Left cardiac atrium (tissue), 4 donors: ENCODE data around the gene TTC28. TPM values are rescaled to one million over a fixed set of nuclear protein-coding genes. Genes with fewer than 3 reads are reported as not detected.
"Not testable (repeated sequence)": the region's sequence is repeated elsewhere in the genome, so short reads cannot be mapped to it uniquely, and the experiment has no call there.

Experiments
- ATAC-seq, 2 donors: fragments of 200-7000 bp; cut with Tn5 transposase; one replicate each; pipeline ENCODE4 v1.9.1; 2020; ENCODE audit warnings: mild to moderate bottlenecking in 2 of 2, moderate library complexity in 2 of 2
- DNase-seq: peaks from one replicate; pipeline ENCODE4 v3.0.0-alpha.2; 2020
- intact Hi-C, 2 donors: fragments of 100-400 bp; cut with DNase I; formaldehyde crosslinking; loops; one replicate each; pipeline versions ENCODE4 v1.14.1 to v1.15.1; 2022 to 2023
- total RNA-seq, 2 donors: library from RNA; stranded (reverse); fragmentation: NEBNext Ultra II Directional; extraction: Animal tissue kit (Norgen Biotek cat#: 25700); gene quantifications; one replicate each; pipeline ENCODE4 v1.2.1, GENCODE V29; 2021
- donor health status: DM: no; HTN: yes; CAD: no.
- donor health status: DM: no; HTN: yes; CAD: no; lungs with severe emphysema.
- donor health status: DM: yes; HTN: yes; CAD: no.
- donor health status: Dilated cardiomyopathy.

Gene TTC28
- total RNA-seq, 2 donors from 2014 or later = 15.0 to 18.2 TPM

GRCh38 chr22:28466399-28466798, 213.2 kb downstream of the TTC28 start:
- DNase-seq = no peak
- intact Hi-C loops = no loop called here
- no peak for ATAC-seq

- ATAC-seq = no peak
- intact Hi-C loops = no loop called here
- DNase-seq = no peak
Measured at GRCh38 chr22:28465841-28466240, 213.8 kb downstream of the TTC28 start.

GRCh38 chr22:28464127-28464526, 215.5 kb downstream of the TTC28 start:
- no peak for ATAC-seq
- DNase-seq = no peak
- intact Hi-C loops = no loop called here

GRCh38 chr22:28463408-28463807, 216.2 kb downstream of the TTC28 start:
- DNase-seq, intact Hi-C loops, ATAC-seq: not testable (repeated sequence)

- ATAC-seq (no peak), DNase-seq (no peak)
- intact Hi-C loops = no loop called here
Measured at GRCh38 chr22:28462901-28463300, 216.7 kb downstream of the TTC28 start.

- intact Hi-C loops = no loop called here
Measured at GRCh38 chr22:28462041-28462440, 217.6 kb downstream of the TTC28 start.

GRCh38 chr22:28454431-28455064, 225.1 kb downstream of the TTC28 start:
- intact Hi-C loops = no loop called here
- no peak for ATAC-seq
- DNase-seq = no peak

More at GRCh38 chr22:28462041-28462440, 217.6 kb downstream of the TTC28 start:
- ATAC-seq (no peak), DNase-seq (no peak)

- DNase-seq (no peak), ATAC-seq (no peak)
- intact Hi-C loops = no loop called here
Measured at GRCh38 chr22:28450109-28450508, 229.5 kb downstream of the TTC28 start.

GRCh38 chr22:28449041-28449440, 230.6 kb downstream of the TTC28 start:
- no peak for ATAC-seq
- DNase-seq = no peak
- intact Hi-C loops = loop anchor here in 1 of 2 donors (10.0 kb wide), 1 partner anchor 146 kb away; no protein-coding TSS in a partner anchor

- ATAC-seq = no peak
- intact Hi-C loops = loop anchor here in 1 of 2 donors (10.0 kb wide), 1 partner anchor 146 kb away; no protein-coding TSS in a partner anchor
- no peak for DNase-seq
Measured at GRCh38 chr22:28448625-28449024, 231.0 kb downstream of the TTC28 start.

GRCh38 chr22:28444659-28445058, 235.0 kb downstream of the TTC28 start:
- DNase-seq (no peak), ATAC-seq (no peak)
- intact Hi-C loops = loop anchor here in 1 of 2 donors (5.0 to 10.0 kb wide), 2 partner anchors 150 to 392 kb away; no protein-coding TSS in a partner anchor

- ATAC-seq (peak; percentile 86 to 89), DNase-seq (peak; percentile 70)
- intact Hi-C loops = loop anchor here in 1 of 2 donors (5.0 to 10.0 kb wide), 2 partner anchors 151 to 391 kb away; no protein-coding TSS in a partner anchor
Measured at GRCh38 chr22:28443526-28443876, 236.1 kb downstream of the TTC28 start.

- DNase-seq = peak; percentile 37
- peak; percentile 63 to 66 for ATAC-seq
- intact Hi-C loops = loop anchor here in 1 of 2 donors (5.0 to 10.0 kb wide), 2 partner anchors 152 to 391 kb away; no protein-coding TSS in a partner anchor
Measured at GRCh38 chr22:28442711-28443525, 236.7 kb downstream of the TTC28 start.

GRCh38 chr22:28442264-28442710, 237.4 kb downstream of the TTC28 start:
- peak; percentile 87 to 95 for ATAC-seq
- intact Hi-C loops = loop anchor here in 1 of 2 donors (5.0 to 10.0 kb wide), 2 partner anchors 153 to 390 kb away; no protein-coding TSS in a partner anchor
- DNase-seq = peak; percentile 76

GRCh38 chr22:28441720-28442263, 237.8 kb downstream of the TTC28 start:
- DNase-seq (no peak), ATAC-seq (peak in 1 of 2 donors; percentile 21)
- intact Hi-C loops = loop anchor here in 1 of 2 donors (5.0 to 10.0 kb wide), 2 partner anchors 153 to 389 kb away; no protein-coding TSS in a partner anchor

GRCh38 chr22:28440592-28441390, 238.8 kb downstream of the TTC28 start:
- DNase-seq (no peak), ATAC-seq (no peak)
- intact Hi-C loops = loop anchor here in 1 of 2 donors (5.0 to 10.0 kb wide), 2 partner anchors 154 to 388 kb away; no protein-coding TSS in a partner anchor

- intact Hi-C loops = no loop called here
- ATAC-seq (no peak), DNase-seq (no peak)
Measured at GRCh38 chr22:28438183-28438768, 241.4 kb downstream of the TTC28 start.

- intact Hi-C loops = no loop called here
- no peak for ATAC-seq
- no peak for DNase-seq
Measured at GRCh38 chr22:28435982-28436381, 243.7 kb downstream of the TTC28 start.
